K562 (cell line): ENCODE measurements around the gene SRPK1. TPM values are rescaled to one million over a fixed set of nuclear protein-coding genes. Genes with fewer than 3 reads are reported as not detected.

Experiments used
- CEBPG ChIP-seq, 3 experiments: fragments of 200-800 bp in 1 of 3; sonication (Bioruptor generic) in 1 of 3; sonication (generic) in 1 of 3; formaldehyde crosslinking in 1 of 3; IDR thresholded peaks in 2 of 3; conservative IDR thresholded peaks in 1 of 3; 2 replicates each; pipeline versions ENCODE4 v1.6.1 to v1.8.0; 2016 to 2022; ENCODE audit warnings: missing compliant biosample characterization in 2 of 3, missing genetic modification characterization in 2 of 3, mild to moderate bottlenecking in 1 of 3, missing genetic modification reagents in 1 of 3
- CTBP1 ChIP-seq: fragments of 450-650 bp; IDR thresholded peaks from 2 replicates; pipeline ENCODE4 v1.6.1; 2016; ENCODE audit warnings: borderline replicate concordance
- DIDO1 ChIP-seq: fragments of 450-650 bp; IDR thresholded peaks from 2 replicates; pipeline ENCODE4 v1.6.1; 2016; ENCODE audit warnings: low read depth, missing biosample characterization, missing genetic modification characterization
- HCFC1 ChIP-seq: IDR thresholded peaks from 2 replicates; pipeline ENCODE4 v1.6.1; 2012; ENCODE audit warnings: low read depth, low read length, improper control_type of control experiment
- HOMEZ ChIP-seq: fragments of 250-450 bp; sonication (Bioruptor Pico); IDR thresholded peaks from 2 replicates; pipeline ENCODE4 v1.4.0; 2020; ENCODE audit warnings: mild to moderate bottlenecking, moderate library complexity
- ILF3 ChIP-seq: fragments of 450-650 bp; IDR thresholded peaks from 2 replicates; pipeline ENCODE4 v1.6.1; 2018; ENCODE audit warnings: antibody characterized with exemption, mild to moderate bottlenecking, moderate library complexity, borderline replicate concordance
- MNT ChIP-seq, 2 experiments: fragments of 450-650 bp; conservative IDR thresholded peaks; 2 replicates each; pipeline ENCODE4 v1.6.1; 2017; ENCODE audit warnings: mild to moderate bottlenecking in 2 of 2, moderate library complexity in 2 of 2
- NCOA1 ChIP-seq: fragments of 450-650 bp; IDR thresholded peaks from 2 replicates; pipeline ENCODE4 v1.6.1; 2016; ENCODE audit warnings: low read depth
- NRF1 ChIP-seq, 2 experiments: fragments of 450-650 bp; IDR thresholded peaks in 1 of 2; conservative IDR thresholded peaks in 1 of 2; 2 replicates each; pipeline ENCODE4 v1.6.1; 2014; ENCODE audit warnings: mild to moderate bottlenecking in 2 of 2
- SP2 ChIP-seq: IDR thresholded peaks from 2 replicates; pipeline ENCODE4 v1.6.1; 2011; ENCODE audit warnings: mild to moderate bottlenecking, low read depth, low read length, moderate library complexity; ENCODE audit not compliant: poor library complexity, severe bottlenecking; ENCODE audit errors: extremely low read depth
- SRF ChIP-seq, 2 experiments: fragments of 250-450, 450-650 bp in 1 of 2; sonication (Bioruptor Pico) in 1 of 2; sonication (generic) in 1 of 2; formaldehyde crosslinking; IDR thresholded peaks; 2 replicates each; pipeline versions ENCODE4 v1.5.0 to v1.5.1; 2020 to 2022; ENCODE audit warnings: mild to moderate bottlenecking in 1 of 2, missing genetic modification reagents in 1 of 2
- TAF7 ChIP-seq: fragments of 450-650 bp; IDR thresholded peaks from 2 replicates; pipeline ENCODE4 v1.6.1; 2016; ENCODE audit warnings: missing genetic modification characterization, missing compliant biosample characterization
- TEAD4 ChIP-seq, 2 experiments: sonication (generic) in 1 of 2; formaldehyde crosslinking in 1 of 2; IDR thresholded peaks; 2 replicates each; pipeline versions ENCODE4 v1.6.1 to v1.8.0; 2012 to 2022; ENCODE audit warnings: borderline replicate concordance in 1 of 2, inconsistent platforms in 1 of 2, low read length in 1 of 2, mild to moderate bottlenecking in 1 of 2, missing genetic modification reagents in 1 of 2
- TRIM28 ChIP-seq: fragments of 450-650 bp; IDR thresholded peaks from 2 replicates; pipeline ENCODE4 v1.6.1; 2017
- USF1 ChIP-seq: sonication (generic); formaldehyde crosslinking; IDR thresholded peaks from 2 replicates; pipeline ENCODE4 v1.9.0; 2022; ENCODE audit warnings: mild to moderate bottlenecking, missing genetic modification reagents
- ZBTB11 ChIP-seq, 3 experiments: fragments of 200-800 bp in 1 of 3; fragments of 250-450 bp in 1 of 3; fragments of 450-650 bp in 1 of 3; sonication (Bioruptor Pico) in 1 of 3; sonication (Bioruptor generic) in 1 of 3; formaldehyde crosslinking in 1 of 3; IDR thresholded peaks; 2 replicates each; pipeline versions ENCODE4 v1.6.1 to v1.8.0; 2016 to 2022; ENCODE audit warnings: mild to moderate bottlenecking in 2 of 3, missing genetic modification characterization in 2 of 3, missing compliant biosample characterization in 1 of 3, moderate library complexity in 1 of 3
- ZNF316 ChIP-seq: fragments of 450-650 bp; IDR thresholded peaks from 2 replicates; pipeline ENCODE4 v1.6.1; 2016
- ZNF699 ChIP-seq: fragments of 250-450 bp; sonication (Bioruptor Pico); IDR thresholded peaks from 2 replicates; pipeline ENCODE4 v1.8.0; 2021; ENCODE audit warnings: mild to moderate bottlenecking, moderate library complexity; ENCODE audit not compliant: insufficient replicate concordance
- polyA plus RNA-seq, 8 experiments: library from polyadenylated mRNA; depleted of rRNA in 4 of 8; stranded (reverse) in 5 of 8; unstranded in 3 of 8; fragments of >200 nt; fragmentation: Nextera tagmentation in 2 of 8; fragmentation: Illumina TruSeq in 1 of 8; extraction: Ambion mirVana in 2 of 8; extraction: Trizol in 1 of 8; gene quantifications; 2 replicates each; pipeline versions ENCODE4 v1.2.1 to v1.2.3, GENCODE V29; 2011 to 2014; ENCODE audit warnings: inconsistent platforms in 1 of 8, missing spikeins in 1 of 8
- total RNA-seq, 7 experiments: library from RNA; depleted of rRNA in 6 of 7; stranded (reverse); fragments of >200 nt in 6 of 7; fragmentation: Illumina TruSeq in 2 of 7; extraction: Trizol in 2 of 7; gene quantifications; 2 replicates each; pipeline versions ENCODE4 v1.2.1 to v1.2.3, GENCODE V29; 2011 to 2021; ENCODE audit warnings: low replicate concordance in 1 of 7

Gene SRPK1
- total and polyA plus RNA-seq, 9 of the 15 experiments (the other 6 are each of a cell fraction or from before 2014, with no cell fraction given), result 99.6 to 185 (median 159) TPM

- no peak for TF ChIP-seq ZBTB11 (CRISPR knock-in tag; IDR thresholded peaks at IDR 0.05)
- TF ChIP-seq MNT (conservative IDR thresholded peaks at IDR 0.05), result no peak
- no peak for TF ChIP-seq TRIM28
- peak; percentile 41 for TF ChIP-seq USF1 (CRISPR knock-in tag)
- no peak for TF ChIP-seq ILF3
- TF ChIP-seq HCFC1, result no peak
- TF ChIP-seq TEAD4 (IDR thresholded peaks at IDR 0.05; ENCODE audit: low read length), result no peak
- TF ChIP-seq TEAD4 (CRISPR knock-in tag; IDR thresholded peaks at IDR 0.05; ENCODE audit: borderline replicate concordance), result 0 out of 2 replicates have a peak, but pooled peaks have one; percentile 42
- TF ChIP-seq ZNF316, result peak; percentile 94
- no peak for TF ChIP-seq TAF7
- TF ChIP-seq DIDO1, result no peak
- TF ChIP-seq SRF (CRISPR knock-in tag; IDR thresholded peaks at IDR 0.05), result peak in 1 of 2 experiments; percentile 13; a peak in 1 of 4 replicates
- TF ChIP-seq SP2, result no peak
- no peak for TF ChIP-seq NCOA1
- TF ChIP-seq CEBPG (CRISPR knock-in tag; IDR thresholded peaks at IDR 0.05), result peak; percentile 29; the same call in 1 of the 2 replicates
- TF ChIP-seq CEBPG (tag; conservative IDR thresholded peaks at IDR 0.05 in 1 of 2, IDR thresholded peaks at IDR 0.05 in 1 of 2), result peak in 1 of 2 experiments; percentile 68; a peak in 2 of 4 replicates
- peak; percentile 64 for TF ChIP-seq CTBP1
- no peak for TF ChIP-seq ZNF699 (CRISPR knock-in tag)
- peak; percentile 64 to 72 for TF ChIP-seq NRF1 (conservative IDR thresholded peaks at IDR 0.05 in 1 of 2, IDR thresholded peaks at IDR 0.05 in 1 of 2)
- TF ChIP-seq HOMEZ (CRISPR knock-in tag), result no peak
Measured at GRCh38 chr6:35794536-35795452, 126.1 kb downstream of the SRPK1 start (continued).
